IPS-18c (cell line): ENCODE results near the gene PCSK6.

ENCODE experiments used
- H3K4me3 ChIP-seq: 2 replicates; pipeline ENCODE4 v1.7.0; 2013; ENCODE audit warnings: low read depth, mild to moderate bottlenecking, low read length, moderate library complexity; ENCODE audit not compliant: insufficient read depth
- H3K9me3 ChIP-seq: one replicate; pipeline ENCODE4 v1.6.1; 2013; ENCODE audit warnings: mild to moderate bottlenecking, low read length, moderate library complexity; ENCODE audit not compliant: control insufficient read depth, insufficient read depth

PCSK6 gene

DNA sequence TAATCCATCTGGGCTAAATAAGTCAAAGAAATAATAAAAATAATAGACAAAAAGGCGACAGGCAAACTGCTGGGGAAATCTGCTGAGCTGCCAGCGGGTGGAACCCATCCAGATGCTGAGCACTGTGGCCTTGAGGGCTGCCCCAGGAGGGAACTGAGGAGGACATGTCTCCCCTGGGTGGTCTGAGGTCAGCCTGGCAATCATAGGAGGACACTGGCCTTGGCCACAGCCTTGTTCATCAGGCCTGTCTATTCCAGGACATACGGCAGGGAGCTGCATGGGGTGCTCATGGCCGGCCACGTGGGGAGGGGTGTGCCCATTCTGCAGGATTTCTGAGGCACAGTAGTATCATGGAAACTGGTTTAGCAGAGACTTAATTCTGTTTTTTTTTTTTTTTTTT, 173.0 kb downstream of the PCSK6 start:
- H3K9me3 ChIP-seq: no peaks in the 10 kb centered on the region
- no peak overlapping the region for H3K4me3 ChIP-seq

DNA sequence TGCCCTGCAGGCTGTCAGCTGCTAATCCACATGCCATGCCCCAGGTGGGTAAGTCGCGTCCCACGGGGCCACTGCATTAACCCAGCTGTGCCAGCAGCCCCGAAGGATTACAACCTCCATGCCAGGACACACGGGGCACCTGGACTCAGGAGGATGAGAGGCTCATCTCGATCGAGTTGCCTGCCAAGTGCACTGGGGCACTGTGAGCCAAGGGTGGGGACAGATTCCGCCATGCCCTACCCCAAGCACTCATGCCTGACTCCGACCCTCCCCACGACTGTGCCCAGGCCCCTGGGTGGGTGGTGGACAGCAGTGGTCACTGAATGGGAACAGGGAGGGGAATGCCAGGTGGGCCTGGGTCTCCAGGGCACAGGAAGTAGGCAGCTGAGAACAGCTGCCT, 173.8 kb downstream of the PCSK6 start:
- Histone ChIP-seq H3K4me3 (no peak overlapping the region), H3K9me3 (no peaks in the 10 kb centered on the region)

DNA sequence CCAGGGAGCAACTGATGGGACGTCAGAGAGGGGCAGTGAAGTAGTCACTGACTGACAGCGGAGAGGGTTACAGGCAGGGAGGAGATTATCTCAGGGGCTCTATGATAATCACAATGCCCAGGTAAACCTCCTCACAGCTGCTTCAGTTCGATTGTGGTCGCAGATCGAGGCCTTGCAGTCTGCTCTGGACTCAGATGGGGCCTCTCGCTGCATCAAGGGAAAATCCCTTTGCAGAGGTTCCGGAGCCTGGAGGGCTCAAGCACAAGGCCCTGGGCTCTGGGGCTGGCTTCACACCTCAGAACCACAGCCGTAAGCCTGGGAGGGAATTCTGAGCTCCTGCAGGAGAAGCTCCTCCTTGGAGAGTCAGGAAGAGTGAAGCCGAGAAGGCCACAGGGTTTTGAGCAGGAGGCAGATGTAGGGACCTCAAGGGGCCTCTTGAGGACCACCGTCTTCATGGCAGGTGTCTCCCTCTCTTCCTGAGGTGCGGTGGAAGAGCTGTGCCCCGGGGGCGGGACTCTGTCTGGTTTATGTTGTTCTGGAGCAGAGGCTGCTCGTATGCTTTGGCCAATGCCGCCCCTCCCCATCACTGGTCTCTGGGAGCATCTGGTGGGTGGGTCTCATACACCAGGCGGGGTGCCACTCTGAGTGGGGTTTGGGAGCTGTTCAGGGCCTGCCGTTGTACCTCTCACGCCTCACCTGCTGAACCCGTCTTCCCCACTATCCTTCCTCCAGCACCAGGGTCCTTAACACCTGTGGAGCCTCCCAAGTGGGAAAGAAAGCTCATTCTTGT, 175.0 kb downstream of the PCSK6 start:
- Histone ChIP-seq H3K4me3 (no peak overlapping the region), H3K9me3 (no peaks in the 10 kb centered on the region)

DNA sequence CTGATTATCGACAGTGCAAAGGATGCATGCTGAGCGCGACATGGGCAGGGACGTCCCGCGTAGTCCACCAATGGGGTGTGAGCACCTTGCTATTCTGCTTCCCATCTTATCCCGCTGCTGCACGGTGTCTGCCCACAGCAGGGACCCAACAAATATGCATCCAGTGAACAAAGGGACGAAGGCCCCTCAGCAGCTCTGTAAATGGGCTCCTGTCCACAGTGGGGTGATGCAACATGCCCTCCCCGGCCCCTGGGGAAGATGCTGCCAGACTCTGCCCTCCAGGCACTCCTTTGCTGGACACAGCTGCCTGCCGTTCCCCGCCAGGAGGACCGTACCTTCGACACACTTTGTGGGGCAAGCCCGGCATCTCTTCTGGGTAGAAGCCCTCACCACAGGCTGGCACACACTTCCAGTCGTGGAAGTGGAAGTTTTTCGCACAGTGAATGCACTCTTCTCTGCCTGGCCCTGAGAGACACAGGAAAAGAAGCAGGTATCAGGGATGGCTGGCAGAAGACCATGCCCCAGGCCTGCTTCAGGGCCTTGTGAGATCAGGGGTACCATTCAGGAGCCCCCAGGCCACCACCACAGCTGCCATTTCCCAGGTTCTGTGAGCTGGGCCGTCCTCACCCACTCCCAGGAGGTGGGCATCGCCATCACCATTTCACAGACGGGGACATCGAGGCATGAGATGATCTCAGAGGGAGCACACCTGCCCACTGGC, 176.3 kb downstream of the PCSK6 start:
- Histone ChIP-seq H3K4me3 (no peak overlapping the region), H3K9me3 (no peaks in the 10 kb centered on the region)

DNA sequence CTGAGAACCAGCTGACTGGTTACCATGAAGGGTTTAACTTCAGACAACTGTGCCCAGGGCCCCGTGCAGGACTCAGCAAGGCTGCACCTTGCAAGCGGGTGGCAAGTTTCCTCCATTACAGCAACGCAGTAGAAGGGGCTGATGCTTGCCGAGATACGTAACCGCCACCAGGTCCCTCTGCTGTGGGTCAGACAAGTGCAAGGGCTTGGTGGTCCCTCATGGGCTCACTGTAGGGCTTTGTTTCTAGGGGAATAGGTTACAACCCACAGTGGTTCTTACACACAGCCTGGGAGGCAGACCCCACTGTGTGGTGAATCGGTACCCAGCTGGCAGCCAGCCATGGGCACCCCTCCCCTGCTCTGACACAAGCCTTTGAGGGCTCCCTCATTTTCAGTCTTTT, 179.0 kb downstream of the PCSK6 start:
- Histone ChIP-seq H3K9me3 (no peaks in the 10 kb centered on the region), H3K4me3 (no peak overlapping the region)

DNA sequence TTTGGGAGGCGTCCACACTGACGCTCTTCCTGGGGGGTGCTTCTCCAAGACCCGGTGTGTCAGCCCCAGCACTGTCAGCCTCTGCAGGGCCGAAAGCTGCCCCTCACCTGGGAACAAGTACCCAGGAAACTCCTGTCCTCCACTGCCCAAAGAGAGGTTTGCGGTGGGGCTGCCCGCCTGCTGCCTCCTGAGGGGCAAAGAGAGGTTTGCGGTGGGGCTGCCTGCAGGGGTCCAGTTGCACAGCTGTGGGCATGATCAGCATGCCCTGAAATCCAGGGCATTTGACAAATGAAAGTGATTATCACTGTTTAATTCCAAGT, 179.4 kb downstream of the PCSK6 start:
- Histone ChIP-seq H3K9me3 (no peaks in the 10 kb centered on the region), H3K4me3 (no peak overlapping the region)

DNA sequence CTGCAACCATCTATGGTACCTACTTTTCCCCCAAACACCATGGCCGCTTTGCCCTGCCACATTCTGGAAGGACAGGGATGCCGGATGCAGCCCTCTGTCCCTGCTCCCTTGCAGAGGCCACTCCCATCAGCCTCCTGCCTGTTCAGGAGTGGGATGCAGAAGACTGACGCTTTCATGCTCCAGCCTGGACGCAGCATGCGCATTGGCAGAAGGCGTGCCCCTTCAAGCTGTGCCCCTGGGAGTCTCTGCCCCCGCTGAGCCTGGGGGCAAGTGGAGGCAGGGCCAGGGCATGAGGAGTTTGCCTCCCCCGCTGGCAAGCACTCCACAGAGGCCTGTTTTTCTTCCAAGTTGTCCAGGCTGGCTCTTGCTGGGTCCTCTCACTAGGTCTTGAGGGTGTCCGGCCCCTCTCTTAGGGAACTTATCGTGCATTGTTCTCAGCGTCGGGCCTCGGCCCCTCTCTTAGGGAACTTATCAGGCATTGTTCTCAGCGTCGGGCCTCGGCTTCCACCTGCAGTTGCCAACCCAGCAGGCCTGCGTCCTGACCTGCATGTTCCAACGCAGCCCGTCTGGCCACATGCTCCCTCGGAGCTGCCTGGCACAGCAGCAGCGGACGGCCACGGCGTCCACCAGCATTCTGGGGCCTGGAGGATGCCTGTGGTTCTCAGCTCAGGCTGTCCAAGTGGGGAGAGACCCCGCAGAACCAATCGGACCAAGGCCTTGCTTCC, 179.9 kb downstream of the PCSK6 start:
- Histone ChIP-seq H3K4me3 (no peak overlapping the region), H3K9me3 (no peaks in the 10 kb centered on the region)

DNA sequence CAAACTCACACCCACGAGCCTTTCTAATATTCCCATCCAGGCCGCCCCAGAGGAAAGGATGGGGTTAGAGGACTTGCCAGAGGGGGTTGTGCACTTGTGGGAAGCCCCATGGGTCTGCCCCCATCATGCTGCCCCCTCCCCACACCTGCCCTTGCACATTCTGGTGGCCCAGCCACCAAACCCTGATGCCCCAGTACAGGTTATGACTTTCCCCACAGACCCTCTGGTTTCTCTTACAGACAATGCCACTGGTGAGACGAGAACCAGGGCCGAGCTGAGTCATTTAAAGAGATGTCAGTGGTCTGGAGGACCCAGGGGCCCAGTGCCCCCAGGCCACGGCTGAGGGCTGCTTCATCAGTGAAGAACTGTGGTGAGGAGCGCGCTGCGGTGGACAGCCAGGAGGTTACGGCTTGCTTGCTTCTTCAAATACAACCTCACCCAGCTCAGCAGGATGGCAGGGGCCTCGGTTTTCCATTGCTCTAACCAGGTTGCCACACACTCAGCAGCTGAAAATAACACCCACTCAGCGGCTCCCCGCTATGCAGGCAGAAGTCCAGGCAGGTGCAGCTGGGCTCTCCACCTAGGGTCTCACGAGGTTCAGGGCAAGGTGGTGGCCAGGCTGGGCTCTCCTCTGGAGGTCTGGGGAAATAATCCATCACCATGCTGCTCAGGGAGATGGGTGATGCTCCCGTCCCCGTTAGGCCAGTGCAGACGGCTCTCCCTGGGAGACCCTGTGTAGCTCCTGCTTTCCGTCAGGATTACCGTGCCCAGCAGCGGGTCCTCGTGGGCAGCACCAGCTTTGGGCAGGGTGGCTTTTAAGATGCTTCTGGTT, 180.7 kb downstream of the PCSK6 start:
- H3K9me3 ChIP-seq: no peaks in the 10 kb centered on the region
- H3K4me3 ChIP-seq: no peak overlapping the region

DNA sequence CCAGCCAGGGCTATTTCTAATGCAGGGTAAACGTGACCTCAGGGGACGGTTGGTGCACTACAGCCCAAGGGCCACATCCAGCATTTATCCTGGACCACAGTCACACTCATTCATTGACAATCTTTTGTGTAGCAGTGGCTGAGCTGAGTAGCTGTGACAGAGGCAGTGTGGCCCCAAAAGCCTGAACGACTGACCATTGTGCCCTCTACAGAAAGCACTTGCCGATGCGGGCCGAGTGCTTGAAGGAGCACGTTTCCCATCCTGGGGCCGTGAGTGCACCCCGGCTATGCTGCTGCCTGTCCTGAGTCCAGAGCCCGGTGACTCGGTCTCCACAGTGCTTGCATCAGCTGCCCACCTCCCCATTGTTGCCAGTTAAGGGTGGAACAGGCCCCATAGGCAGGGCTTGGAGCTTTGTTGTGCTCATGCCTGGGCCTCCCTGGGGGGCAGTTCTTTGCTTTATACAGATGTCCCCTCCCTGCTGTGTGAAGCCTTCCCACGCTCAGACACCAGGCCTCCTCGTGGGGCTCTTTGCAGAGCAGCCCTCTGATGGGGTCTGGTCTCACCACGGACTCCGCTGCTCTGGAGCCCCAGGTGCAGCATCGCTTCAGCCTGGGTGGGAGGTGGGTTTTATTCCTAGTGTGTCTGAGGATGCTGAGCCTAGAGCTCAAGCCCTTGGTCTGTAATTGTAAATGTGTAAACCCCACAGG, 181.5 kb downstream of the PCSK6 start:
- Histone ChIP-seq H3K4me3 (no peak overlapping the region), H3K9me3 (no peaks in the 10 kb centered on the region)

DNA sequence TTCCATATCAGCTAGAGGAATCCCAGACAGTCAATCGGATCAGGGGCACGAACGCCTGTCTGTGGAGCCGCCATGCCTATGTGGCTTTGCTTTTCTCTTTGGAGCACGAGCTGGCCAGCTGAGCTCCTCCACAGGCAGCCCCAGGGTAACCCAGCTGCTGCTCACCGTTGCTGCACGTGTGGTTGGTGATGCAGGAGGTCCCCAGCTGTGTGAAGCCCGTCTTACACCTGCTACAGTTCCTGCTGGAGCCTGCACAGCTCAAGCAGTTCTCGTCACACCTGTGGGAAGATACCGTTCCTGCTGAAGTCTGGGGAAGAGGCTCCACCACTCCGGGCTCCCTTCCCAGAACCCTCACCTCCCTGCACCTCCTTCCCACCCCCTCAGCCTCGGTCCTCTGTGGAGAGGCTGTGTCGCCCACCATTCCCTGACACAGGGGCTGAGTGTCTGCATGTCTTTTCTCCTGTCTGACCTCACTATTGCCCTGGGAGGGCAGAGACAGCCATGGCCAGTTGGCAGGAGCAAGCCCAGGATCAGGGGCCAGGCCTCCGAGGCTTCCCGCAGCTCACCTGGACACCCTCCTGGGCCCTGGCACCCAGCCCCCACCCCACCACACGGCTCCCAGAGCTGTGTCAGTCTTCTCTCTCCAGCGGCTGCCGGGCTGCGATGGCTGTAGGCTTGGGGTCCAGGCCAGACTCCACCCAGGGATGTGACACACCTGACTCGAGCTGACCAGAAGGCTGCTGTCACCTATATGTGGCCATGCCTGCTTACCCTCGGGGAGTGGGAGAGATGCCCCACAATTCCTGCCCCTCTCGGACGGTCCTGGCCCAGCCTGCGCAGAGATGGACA, 182.2 kb downstream of the PCSK6 start:
- H3K4me3 ChIP-seq: no peak overlapping the region
- H3K9me3 ChIP-seq: no peaks in the 10 kb centered on the region

DNA sequence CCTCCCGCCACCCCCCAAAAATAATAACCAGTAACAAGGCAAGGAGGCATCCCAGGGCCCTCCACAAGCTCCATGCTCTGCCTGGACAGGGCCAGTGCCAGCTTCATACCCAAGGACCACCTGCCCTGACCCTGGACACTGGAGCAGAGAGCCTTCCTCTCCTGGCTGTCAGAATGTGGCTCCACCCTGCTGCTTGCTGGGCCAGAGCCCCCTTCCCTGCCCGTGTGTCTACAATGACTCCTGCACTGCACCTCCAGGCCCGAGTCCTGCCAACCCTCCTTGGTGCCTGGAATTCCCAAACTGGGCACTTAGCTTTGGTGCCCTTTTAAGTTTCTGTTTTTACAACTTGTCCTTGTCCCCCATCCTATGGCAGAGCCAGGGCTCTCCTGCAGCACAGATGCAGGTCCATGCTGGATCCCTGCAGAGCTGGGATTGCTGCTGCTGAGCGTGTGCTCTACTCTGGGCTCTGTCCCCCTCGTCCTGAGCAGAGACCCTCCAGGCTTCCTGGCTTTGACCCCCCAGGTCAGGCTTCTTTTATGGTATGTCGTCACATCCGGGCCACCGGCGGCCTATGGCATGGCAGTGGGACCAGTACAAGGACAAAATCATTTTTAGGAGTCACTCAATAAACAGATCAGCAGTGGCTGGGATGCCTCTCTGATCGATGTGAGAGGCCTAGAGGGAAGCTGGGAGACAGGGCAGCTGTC, 183.0 kb downstream of the PCSK6 start:
- no peaks in the 10 kb centered on the region for H3K9me3 ChIP-seq
- H3K4me3 ChIP-seq: no peak overlapping the region

DNA sequence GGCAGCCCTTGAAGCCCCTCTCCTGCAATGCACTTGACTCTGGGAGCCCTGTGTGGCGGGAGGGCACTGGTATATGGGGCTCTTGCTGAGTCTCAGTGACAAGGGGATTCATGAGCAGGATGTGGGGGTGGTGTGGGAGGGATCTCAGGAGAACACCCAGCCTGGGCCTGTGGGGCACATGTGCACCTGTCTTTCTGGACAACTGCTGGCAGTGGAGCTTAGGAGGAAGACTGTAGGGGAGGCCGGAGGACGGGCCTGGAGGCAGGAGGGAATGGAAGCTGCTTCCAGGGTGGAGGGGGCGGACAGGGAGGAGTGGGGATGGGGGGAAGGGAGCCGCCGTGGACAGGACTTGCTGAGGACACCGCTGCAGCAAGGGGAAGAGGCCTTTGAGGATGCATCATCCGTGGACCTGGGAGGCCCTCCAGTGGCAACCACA, 183.7 kb downstream of the PCSK6 start:
- no peaks in the 10 kb centered on the region for H3K9me3 ChIP-seq

DNA sequence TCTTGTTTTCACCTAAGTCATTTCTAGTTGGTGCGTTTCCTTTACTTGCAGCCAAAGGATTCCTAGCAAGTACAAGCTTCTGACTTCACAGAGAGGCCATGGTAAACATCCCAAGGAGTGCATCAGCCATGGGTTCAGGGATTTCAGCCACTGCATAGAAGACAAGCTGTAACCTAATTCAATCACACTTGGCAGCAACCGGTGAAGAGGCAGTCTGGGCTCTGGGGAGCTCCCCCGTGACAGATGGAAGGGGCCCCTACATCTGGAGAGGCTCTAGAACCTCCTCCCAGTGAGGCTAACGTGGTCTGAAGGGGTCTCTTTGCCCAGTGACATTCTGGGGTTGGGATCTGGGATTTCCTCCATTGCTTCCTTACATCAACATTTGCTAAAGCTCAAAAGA, 186.1 kb downstream of the PCSK6 start:
- Histone ChIP-seq H3K4me3 (no peak overlapping the region), H3K9me3 (no peaks in the 10 kb centered on the region)

More for the DNA sequence above, 183.7 kb downstream of the PCSK6 start:
- no peak overlapping the region for H3K4me3 ChIP-seq

DNA sequence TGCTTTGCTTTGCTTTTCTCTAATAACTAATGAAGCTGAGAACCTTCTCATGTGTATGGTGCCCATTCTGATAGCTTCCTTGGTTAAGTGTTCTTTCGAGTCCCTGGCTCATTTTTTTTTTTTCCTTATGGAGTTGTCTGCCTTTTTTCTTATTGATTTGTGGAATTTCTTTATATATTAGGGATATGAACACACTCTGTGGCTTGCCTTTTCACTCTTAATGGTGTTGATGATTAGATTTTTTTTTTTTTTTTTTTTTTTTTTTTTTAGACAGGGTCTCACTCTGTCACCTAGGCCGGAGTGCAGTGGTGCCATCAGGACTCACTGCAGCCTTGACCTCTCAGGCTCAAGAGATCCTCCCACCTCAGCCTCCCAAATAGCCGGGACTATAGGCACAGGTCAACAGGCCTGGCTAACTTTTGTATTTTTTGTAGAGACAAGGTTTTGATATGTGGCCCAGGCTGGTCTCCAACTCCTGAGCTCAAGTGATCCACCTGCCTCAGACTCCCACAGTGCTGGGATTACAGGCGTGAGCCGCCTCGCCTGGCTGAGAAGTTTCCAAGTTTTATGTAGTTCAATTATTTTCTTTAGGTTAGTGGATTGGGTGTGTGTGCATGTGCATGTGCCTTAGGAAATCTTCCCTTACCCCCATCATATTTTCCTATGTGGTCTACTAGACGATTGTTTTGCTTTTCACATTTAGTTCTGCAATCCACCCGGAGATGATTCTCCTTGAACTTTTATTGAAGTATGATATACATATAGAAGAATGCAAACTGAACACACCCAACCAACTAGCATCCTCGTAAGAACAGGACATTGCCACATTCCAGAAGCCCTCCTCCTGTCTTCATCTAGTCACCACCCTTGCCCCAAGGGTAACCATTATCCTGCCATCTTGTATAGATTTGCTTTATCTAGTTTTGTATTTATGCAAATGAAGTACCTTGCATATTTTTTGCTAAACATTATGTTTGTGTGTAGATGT, 192.8 kb downstream of the PCSK6 start:
- Histone ChIP-seq H3K4me3 (no peak overlapping the region), H3K9me3 (peaks cover 2% of the 10 kb centered on the region)
